GM18508 (cell line): Measurements from ENCODE around the gene CEBPG.

Source experiments
- ATAC-seq: cut with Tn5 transposase; IDR thresholded peaks from one replicate; pipeline ENCODE4 v1.9.1; 2021; ENCODE audit warnings: moderate number of reproducible peaks; ENCODE audit not compliant: insufficient read depth, unreplicated experiment

Gene CEBPG

DNA sequence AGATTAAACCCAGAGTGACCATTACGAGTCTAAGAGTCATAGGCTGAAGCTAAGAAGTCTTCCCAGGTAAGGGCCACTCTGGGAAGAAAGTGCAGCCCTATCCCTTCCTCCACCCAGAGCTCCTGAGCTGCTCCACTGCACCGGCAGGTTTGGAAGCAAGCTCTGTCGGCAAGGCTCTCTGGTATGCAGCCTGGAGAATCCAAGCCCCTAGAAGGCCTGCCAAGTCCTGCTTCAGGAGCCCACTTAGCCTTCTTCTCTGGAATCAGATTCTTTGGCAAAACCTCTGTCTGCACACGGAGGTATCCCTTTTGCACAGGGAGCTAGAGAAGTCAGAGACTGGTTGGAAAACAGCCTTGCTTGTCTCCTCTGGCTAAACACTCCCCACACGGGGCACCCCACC is 58.5 kb downstream of the CEBPG start:
- ATAC-seq, result no peak
